Skeletal muscle tissue (tissue), 4 donors: ENCODE measurements around the gene FKBP2. TPM values are rescaled to one million over a fixed set of nuclear protein-coding genes. Genes with fewer than 3 reads are reported as not detected.

ENCODE experiments used
- H3K27ac ChIP-seq: one replicate; pipeline ENCODE4 v1.7.0; 2013; ENCODE audit warnings: mild to moderate bottlenecking, low read depth, low read length, inconsistent platforms
- H3K27me3 ChIP-seq, 3 donors: one replicate each; pipeline ENCODE4 v1.7.0; 2013; ENCODE audit warnings: low read length in 3 of 3; ENCODE audit not compliant: control insufficient read depth in 3 of 3, insufficient read depth in 3 of 3
- H3K36me3 ChIP-seq, 3 donors: one replicate each; pipeline ENCODE4 v1.7.0; 2013; ENCODE audit warnings: low read length in 3 of 3; ENCODE audit not compliant: control insufficient read depth in 3 of 3, insufficient read depth in 3 of 3
- H3K4me1 ChIP-seq, 3 donors: one replicate each; pipeline ENCODE4 v1.7.0; 2013; ENCODE audit warnings: low read length in 3 of 3, mild to moderate bottlenecking in 3 of 3; ENCODE audit not compliant: control insufficient read depth in 3 of 3, insufficient read depth in 3 of 3
- H3K4me3 ChIP-seq, 3 donors: one replicate each; pipeline ENCODE4 v1.7.0; 2013; ENCODE audit warnings: low read length in 3 of 3
- H3K9ac ChIP-seq, 3 donors: one replicate each; pipeline ENCODE4 v1.7.0; 2013; ENCODE audit warnings: low read length in 3 of 3, mild to moderate bottlenecking in 3 of 3, moderate library complexity in 2 of 3, low read depth in 1 of 3
- H3K9me3 ChIP-seq, 3 donors: one replicate each; pipeline ENCODE4 v1.7.0; 2013; ENCODE audit warnings: low read length in 3 of 3; ENCODE audit not compliant: control insufficient read depth in 3 of 3
- total RNA-seq: library from RNA; depleted of rRNA; stranded (reverse); fragments of >200 nt; gene quantifications from one replicate; pipeline ENCODE4 v1.2.3, GENCODE V29; 2014
- donor health status: Osteomylitis.

Gene FKBP2
- total RNA-seq, 1 donor from 2014 or later, result 26.1 TPM

DNA sequence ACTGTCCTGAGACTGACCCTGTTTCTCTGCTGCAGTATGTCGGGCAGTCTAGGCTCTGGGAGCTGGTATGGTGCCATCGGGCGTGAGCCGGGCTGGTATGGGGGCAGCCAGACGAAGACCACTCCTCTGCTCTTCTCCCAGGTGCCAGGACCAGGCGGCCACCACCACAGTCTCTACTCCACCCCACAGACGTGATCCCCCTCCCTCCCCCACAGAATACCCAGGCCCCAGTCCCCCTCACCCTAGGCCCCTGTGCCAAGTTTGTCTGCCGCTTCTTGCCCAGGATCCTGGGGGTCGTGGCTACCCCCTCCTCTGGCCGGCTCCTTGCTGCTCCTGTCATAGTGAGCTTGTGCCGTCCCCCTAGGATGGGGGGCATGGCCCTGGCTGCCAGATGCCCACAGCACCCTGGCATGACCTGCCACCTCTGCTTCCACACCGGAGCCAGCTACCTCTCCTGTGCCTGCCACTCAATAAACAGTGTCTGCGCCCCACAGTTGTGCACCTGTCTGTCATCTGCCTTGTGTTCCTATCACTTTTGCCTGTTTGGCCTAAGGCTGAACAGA is 48.2 kb downstream of the FKBP2 start:
- H3K4me3 ChIP-seq, result no peak overlapping the region
- no peaks in the 10 kb centered on the region for H3K36me3 ChIP-seq
- no peak overlapping the region for H3K9ac ChIP-seq
- no peaks in the 10 kb centered on the region for H3K9me3 ChIP-seq
- H3K4me1 ChIP-seq, result peaks cover 20 to 28% (median 26%) of the 10 kb centered on the region in 3 donors
- H3K27ac ChIP-seq, result no peak overlapping the region
- peaks cover 34% of the 10 kb centered on the region in 3 donors for H3K27me3 ChIP-seq

DNA sequence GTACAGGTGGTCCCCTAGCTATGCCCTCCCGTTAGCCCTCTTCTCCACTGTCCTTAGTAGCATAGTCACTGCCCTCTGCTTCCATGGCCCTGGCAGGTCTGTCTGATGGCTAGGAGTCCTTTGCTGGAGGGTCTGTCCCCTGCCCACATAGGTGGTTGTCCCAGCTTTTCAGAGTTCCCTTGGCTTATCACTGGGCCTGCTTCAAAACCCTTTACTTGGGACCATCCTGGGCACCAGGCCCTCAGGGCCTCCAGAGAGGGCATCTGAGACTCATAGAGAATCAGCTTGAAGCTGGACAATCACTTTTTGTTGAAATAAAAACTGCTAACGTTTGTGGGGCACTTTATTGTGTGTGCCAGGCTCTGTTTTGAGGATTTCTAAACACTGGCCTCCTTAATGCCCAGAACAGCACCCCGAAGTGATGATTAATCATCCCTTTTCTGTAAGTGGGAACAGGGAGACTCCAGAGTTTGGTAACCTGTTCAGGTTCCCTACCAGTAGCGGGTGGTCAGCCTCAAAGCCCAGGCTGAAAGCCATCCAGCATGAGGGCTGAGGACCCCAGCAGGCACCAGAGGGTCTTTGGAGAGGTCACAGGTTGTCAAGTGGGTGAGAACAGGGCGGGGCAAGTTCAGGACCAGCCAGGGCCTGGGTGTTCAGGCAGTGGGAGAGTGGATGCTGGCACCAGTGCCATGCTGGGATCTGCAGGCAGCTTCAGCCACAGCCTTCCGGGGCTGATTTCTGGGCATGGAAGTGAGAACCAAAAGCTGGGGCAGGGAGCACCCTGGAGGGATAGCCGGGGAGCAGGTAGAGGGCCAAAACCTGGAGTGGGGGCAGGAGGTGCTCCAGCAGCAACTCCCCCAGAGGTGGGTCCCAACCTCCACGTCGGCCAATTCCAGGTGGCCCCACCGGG is 49.7 kb downstream of the FKBP2 start:
- no peak overlapping the region for H3K4me3 ChIP-seq

DNA sequence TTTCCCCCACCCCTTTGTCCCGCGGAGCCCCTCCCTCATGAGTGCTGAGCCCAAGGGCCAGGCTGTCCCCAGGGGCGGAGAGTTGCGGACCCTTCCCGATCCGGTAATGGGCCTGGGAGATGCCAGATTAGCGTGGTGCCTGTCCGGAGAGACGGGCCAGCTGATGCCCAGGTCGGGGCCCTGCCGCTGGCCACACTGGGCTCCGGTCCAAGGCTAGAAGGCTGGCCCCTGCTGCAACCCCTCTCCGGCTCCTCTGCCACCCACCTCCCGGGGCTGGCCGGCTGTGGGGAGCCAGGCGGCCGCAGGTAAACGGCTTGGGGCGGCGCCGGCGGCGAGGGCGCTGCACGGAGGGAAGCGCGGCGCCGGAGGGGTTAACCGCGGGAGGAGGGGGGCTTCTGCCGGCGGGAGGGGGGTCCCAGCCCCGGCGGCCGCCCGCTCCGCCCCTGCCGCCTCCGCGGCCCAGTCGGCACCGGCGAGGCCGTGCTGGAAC is 50.4 kb downstream of the FKBP2 start, which contains the start of gene KCNK4:
TSS of gene KCNK4 (plus strand) at position 41 of the 490 bp plus-strand sequence. CDS start 1,717 bp downstream, outside the sequence.
- H3K27me3 ChIP-seq, result peaks cover 47 to 54% (median 52%) of the 10 kb centered on the region in 3 donors
- H3K27ac ChIP-seq, result no peak within 1 kb of the TSS
- no peaks in the 10 kb centered on the region for H3K9me3 ChIP-seq
- H3K4me3 ChIP-seq, result peak within 1 kb of the TSS in 2 of 3 donors; percentile 29 to 36
- peak within 1 kb of the TSS in 1 of 3 donors; percentile 25 for H3K9ac ChIP-seq
- no peaks in the 10 kb centered on the region for H3K36me3 ChIP-seq
- H3K4me1 ChIP-seq, result peaks cover 13 to 20% (median 14%) of the 10 kb centered on the region in 3 donors

More for the DNA sequence above, 49.7 kb downstream of the FKBP2 start:
- H3K27me3 ChIP-seq, result peaks cover 40 to 47% (median 45%) of the 10 kb centered on the region in 3 donors
- no peak overlapping the region for H3K27ac ChIP-seq
- H3K4me1 ChIP-seq, result peaks cover 18 to 25% (median 19%) of the 10 kb centered on the region in 3 donors
- no peaks in the 10 kb centered on the region for H3K36me3 ChIP-seq
- no peak overlapping the region for H3K9ac ChIP-seq
- no peaks in the 10 kb centered on the region for H3K9me3 ChIP-seq

DNA sequence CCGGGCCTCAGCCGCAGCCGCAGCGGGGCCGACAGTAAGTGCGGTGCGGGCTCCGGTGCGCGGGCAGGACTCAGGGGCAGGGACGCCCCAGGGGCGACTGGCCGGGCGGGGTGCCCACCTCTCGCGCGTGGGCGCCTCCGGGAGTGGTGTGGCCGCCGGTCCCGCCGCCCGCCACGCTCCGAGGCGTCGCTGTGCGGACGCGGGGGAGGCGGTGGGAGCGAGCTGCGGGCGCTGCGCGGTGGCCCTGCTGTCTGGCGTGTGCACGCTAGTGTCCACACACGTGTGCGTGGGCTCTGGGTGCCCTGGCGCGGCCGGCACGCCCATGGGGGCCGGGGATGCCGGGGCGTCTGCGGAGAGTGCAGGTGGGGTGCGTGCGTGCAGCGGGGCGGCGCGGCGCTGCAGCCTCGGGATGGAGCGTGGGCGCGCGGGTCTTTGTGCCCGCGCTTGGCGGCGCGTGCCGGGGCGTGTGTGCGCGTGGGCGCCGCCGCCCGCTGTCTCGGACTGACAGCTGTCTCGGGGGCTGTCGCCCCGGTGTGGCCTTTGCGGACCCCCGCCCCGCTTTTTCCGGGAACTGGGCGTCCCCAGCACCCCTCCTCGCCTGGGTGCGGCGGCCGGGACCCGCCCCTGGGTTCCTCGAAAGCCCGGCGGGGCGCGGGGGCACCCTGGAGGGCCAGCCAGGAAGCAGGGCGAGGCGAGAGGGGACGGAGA is 51.0 kb downstream of the FKBP2 start:
- H3K4me3 ChIP-seq, result peak overlapping the region in 2 of 3 donors; percentile 29 to 36
- H3K4me1 ChIP-seq, result peaks cover 7 to 14% (median 8%) of the 10 kb centered on the region in 3 donors
- no peak overlapping the region for H3K27ac ChIP-seq
- peak overlapping the region in 1 of 3 donors; percentile 25 for H3K9ac ChIP-seq
- no peaks in the 10 kb centered on the region for H3K9me3 ChIP-seq
- peaks cover 53 to 60% (median 58%) of the 10 kb centered on the region in 3 donors for H3K27me3 ChIP-seq
- H3K36me3 ChIP-seq, result no peaks in the 10 kb centered on the region

DNA sequence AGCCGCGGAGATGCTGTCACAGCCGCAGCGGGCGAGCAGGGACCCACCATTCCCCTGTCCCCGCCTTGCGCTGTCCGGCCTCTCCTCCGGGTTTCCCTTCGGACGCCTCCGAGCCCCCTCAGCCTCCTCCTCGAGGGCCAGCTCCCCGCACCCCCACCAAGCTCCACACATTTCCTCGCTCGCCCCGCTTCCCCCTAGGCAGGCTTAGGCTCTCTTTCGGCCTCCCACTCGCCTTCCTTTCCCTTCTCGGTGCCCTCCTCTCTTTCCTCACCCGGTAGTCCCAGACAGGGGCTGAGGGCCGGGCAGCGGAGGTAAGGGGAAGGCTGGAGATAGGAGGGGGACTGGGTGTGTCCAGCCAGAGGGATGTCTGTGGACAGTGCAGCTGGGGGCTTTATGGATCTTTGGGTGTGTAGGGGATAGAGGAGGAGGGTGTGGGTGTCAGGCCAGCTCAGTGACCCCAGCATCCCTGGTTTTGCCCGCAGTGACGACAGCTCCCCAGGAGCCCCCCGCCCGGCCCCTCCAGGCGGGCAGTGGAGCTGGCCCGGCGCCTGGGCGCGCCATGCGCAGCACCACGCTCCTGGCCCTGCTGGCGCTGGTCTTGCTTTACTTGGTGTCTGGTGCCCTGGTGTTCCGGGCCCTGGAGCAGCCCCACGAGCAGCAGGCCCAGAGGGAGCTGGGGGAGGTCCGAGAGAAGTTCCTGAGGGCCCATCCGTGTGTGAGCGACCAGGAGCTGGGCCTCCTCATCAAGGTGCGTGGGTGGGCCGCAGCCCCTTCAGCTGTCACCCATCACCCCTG is 51.8 kb downstream of the FKBP2 start:
- peak overlapping the region in 1 of 3 donors; percentile 16 for H3K9ac ChIP-seq
- no peaks in the 10 kb centered on the region for H3K36me3 ChIP-seq
- H3K4me1 ChIP-seq, result peaks cover 4 to 6% (median 6%) of the 10 kb centered on the region in 3 donors
- H3K27ac ChIP-seq, result no peak overlapping the region
- H3K27me3 ChIP-seq, result peaks cover 61 to 68% (median 66%) of the 10 kb centered on the region in 3 donors
- no peaks in the 10 kb centered on the region for H3K9me3 ChIP-seq
- peak overlapping the region in 2 of 3 donors; percentile 13 to 36 for H3K4me3 ChIP-seq

Other genes starting within 250 kb of the FKBP2 start
- gene FLRT1, start 205.2 kb upstream of the FKBP2 start, total RNA-seq, result 0.52 TPM
- 91.9 TPM for gene MACROD1, start 75.0 kb upstream of the FKBP2 start, total RNA-seq
- 69.9 TPM for gene STIP1, start 54.9 kb upstream of the FKBP2 start, total RNA-seq
- gene FERMT3, start 34.4 kb upstream of the FKBP2 start, total RNA-seq, result 4.7 TPM
- 53.2 TPM for gene TRPT1, start 14.9 kb upstream of the FKBP2 start, total RNA-seq
- 17.2 TPM for gene NUDT22, start 14.8 kb upstream of the FKBP2 start, total RNA-seq
- 18.8 TPM for gene DNAJC4, start 10.5 kb upstream of the FKBP2 start, total RNA-seq
- 24.5 TPM for gene VEGFB, start 6.5 kb upstream of the FKBP2 start, total RNA-seq
- 95.0 TPM for gene PPP1R14B, start 5.8 kb downstream of the FKBP2 start, total RNA-seq
- gene PLCB3, start 10.4 kb downstream of the FKBP2 start, total RNA-seq, result 9.4 TPM
- gene BAD, start 43.6 kb downstream of the FKBP2 start, total RNA-seq, result 23.5 TPM
- gene GPR137, start 44.8 kb downstream of the FKBP2 start, total RNA-seq, result 6.3 TPM
- gene KCNK4, start 50.2 kb downstream of the FKBP2 start, total RNA-seq, result not detected
- not detected for gene CATSPERZ, start 59.3 kb downstream of the FKBP2 start, total RNA-seq
- 35.0 TPM for gene ESRRA, start 64.4 kb downstream of the FKBP2 start, total RNA-seq
- gene TRMT112, start 76.5 kb downstream of the FKBP2 start, total RNA-seq, result 247 TPM
- 144 TPM for gene PRDX5, start 77.0 kb downstream of the FKBP2 start, total RNA-seq
- gene CCDC88B, start 99.1 kb downstream of the FKBP2 start, total RNA-seq, result 2.6 TPM
- 13.6 TPM for gene RPS6KA4, start 118.1 kb downstream of the FKBP2 start, total RNA-seq